ENCODE measurements around the gene SFSWAP.

- TF ChIP-seq CTCF (IDR thresholded peaks at IDR 0.05; ENCODE audit: low read depth, low read length, poor library complexity, severe bottlenecking) (no peak), EZH2phosphoT487 (IDR thresholded peaks at IDR 0.05; ENCODE audit: borderline replicate concordance, low read length) (no peak)
These were observed 26.7 kb upstream of the SFSWAP start for GRCh38 chr12:131684015-131684725.
